Heart right ventricle (tissue), 16 donors: ENCODE measurements around the gene CAMK2N2. TPM values are rescaled to one million over a fixed set of nuclear protein-coding genes. Genes with fewer than 3 reads are reported as not detected.

ENCODE experiments used
- ATAC-seq, 8 donors: fragments of 200-7000 bp; cut with Tn5 transposase; one replicate each; pipeline ENCODE4 v1.9.1; 2020; ENCODE audit warnings: mild to moderate bottlenecking in 8 of 8, moderate library complexity in 8 of 8, moderate number of reproducible peaks in 1 of 8
- DNase-seq, 2 donors: peaks; one replicate each; pipeline ENCODE4 v3.0.0-alpha.2; 2020
- H3K27ac ChIP-seq, 10 donors: fragments of 200-600 bp; sonication (generic) in 2 of 10; one replicate each; pipeline versions ENCODE4 v1.5.0 to v1.8.0; 2020 to 2022; ENCODE audit warnings: mild to moderate bottlenecking in 3 of 10
- H3K27me3 ChIP-seq, 7 donors: fragments of 200-600 bp; one replicate each; pipeline ENCODE4 v1.8.0; 2021 to 2022; ENCODE audit warnings: mild to moderate bottlenecking in 2 of 7
- H3K36me3 ChIP-seq, 9 donors: fragments of 200-600 bp; sonication (generic) in 1 of 9; one replicate each; pipeline versions ENCODE4 v1.5.0 to v1.8.0; 2020 to 2022; ENCODE audit warnings: mild to moderate bottlenecking in 2 of 9
- H3K4me1 ChIP-seq, 9 donors: fragments of 200-600 bp; sonication (generic) in 1 of 9; one replicate each; pipeline versions ENCODE4 v1.5.0 to v1.8.0; 2020 to 2022; ENCODE audit warnings: mild to moderate bottlenecking in 4 of 9
- H3K4me3 ChIP-seq, 10 donors: fragments of 200-600 bp; sonication (generic) in 2 of 10; one replicate each; pipeline versions ENCODE4 v1.5.0 to v1.8.0; 2020 to 2022; ENCODE audit warnings: mild to moderate bottlenecking in 7 of 10, moderate library complexity in 2 of 10
- H3K9me3 ChIP-seq, 11 donors: fragments of 200-600 bp in 10 of 11; sonication (generic) in 2 of 11; one replicate each; pipeline versions ENCODE4 v1.5.0 to v1.8.0; 2013 to 2022; ENCODE audit warnings: mild to moderate bottlenecking in 2 of 11, control low read depth in 1 of 11, moderate library complexity in 1 of 11
- WGBS, 2 donors: extraction: QIAGEN DNeasy Blood & Tissue Kit; methylation state at CpG; one replicate each; pipeline ENCODE4 v1.1.7; 2013; ENCODE audit warnings: inconsistent platforms in 1 of 2; 5-methylcytosine and 5-hydroxymethylcytosine counted together
- intact Hi-C, 10 donors: fragments of 100-400 bp; cut with DNase I; formaldehyde crosslinking; loops; one replicate each; pipeline versions ENCODE4 v1.11.1 to v1.14.2; 2022
- microRNA-seq, 2 donors: library from miRNA; unstranded; fragments of <30 nt; microRNA quantifications; one replicate each; pipeline ENCODE4 v1.2.0, GENCODE V29; 2021
- polyA plus RNA-seq, 2 donors: library from polyadenylated mRNA; stranded (reverse); fragments of 200-250 nt; gene quantifications; one replicate each; pipeline ENCODE4 v1.2.3, GENCODE V29; 2013
- total RNA-seq, 10 donors: library from RNA; stranded (reverse); fragmentation: NEBNext Ultra II Directional in 3 of 10; extraction: Animal tissue kit (Norgen Biotek cat#: 25700) in 3 of 10; gene quantifications; one replicate each; pipeline versions ENCODE4 v1.2.1 to v1.2.4, GENCODE V29; 2021 to 2023
- TF ChIP-seq, protein P1 (sequence below), 9 donors: fragments of 200-600 bp; sonication (generic) in 2 of 9; IDR thresholded peaks; one replicate each; pipeline versions ENCODE4 v1.5.0 to v1.8.0; 2021 to 2022; ENCODE audit warnings: antibody characterized with exemption in 9 of 9, mild to moderate bottlenecking in 5 of 9, moderate library complexity in 1 of 9
- donor health status: Arrhythmogenic right ventricular cardiomyopathy.
- donor health status: ischemic (EF 13 %, LVEDD 7.1; RV severe dilation, severe dysfunction).
- donor health status: healthy with polysubstance abuse.
- donor health status: DM: no; HTN: yes; CAD: no.
- donor health status: DM: no; HTN: no; CAD: no.
- donor health status: ischemic (EF 25% LVEDD 6.9; RV normal size, moderate dysfunction).
- donor health status: ischemic (EF 25% LVEDD 5.7; RV mildly dilated, moderate dysfunction).
- donor health status: healthy.
- donor health status: DM: yes; HTN: yes; CAD: no.
- donor health status: Ischemic cardiomyopathy.
- donor health status: ischemic (EF 35%, LVEDD 5.7; RV mildly dilated, moderate dysfunction).
- donor health status: nonischemic (EF 11% LVEDD 7.7; RV severe dilation, severe dysfunction).
- donor health status: DM: yes; HTN: yes; CAD: no.
- donor health status: PGD.
- donor health status: ischemic (EF 29% LVEDD 5.4; RV normal size, mild dysfunction).
- donor health status: nonischemic (EF 23%, LVEDD 6.1; RV moderate dilation, normal function).

The CAMK2N2 gene
- total and polyA plus RNA-seq, 12 donors: 0.12 to 0.30 (median 0.23) TPM; not detected in 8

DNA sequence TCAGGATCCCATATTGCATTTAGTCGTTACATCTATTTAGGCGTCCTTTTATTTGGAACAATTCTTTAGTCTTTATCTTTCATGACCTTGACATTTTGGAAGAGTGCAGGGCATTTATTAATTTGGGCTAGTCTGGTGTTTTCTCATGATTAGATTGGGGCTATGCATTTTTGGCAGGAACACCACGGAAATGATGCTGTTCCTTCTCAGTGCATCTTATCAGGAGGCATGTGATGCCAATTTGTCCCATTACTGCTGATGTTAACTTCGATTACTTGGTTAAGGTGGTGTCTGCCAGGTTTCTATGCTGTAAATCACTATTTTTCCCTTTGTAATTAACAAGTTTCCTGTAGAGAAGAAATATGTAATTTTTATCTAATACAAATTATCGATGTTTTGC lies 50.1 kb downstream of the CAMK2N2 start:
- 67 to 74% methylated on average over 5 of the region's 5 CpGs for WGBS, 2 donors
- H3K4me1 ChIP-seq: peaks cover 0 to 7% (median 0%) of the 10 kb centered on the region in 9 donors
- DNase-seq (no peak), ATAC-seq (no peak)
- H3K4me3 ChIP-seq: no peak overlapping the region
- intact Hi-C loops: no loop called here
- peaks cover 0 to 9% (median 5%) of the 10 kb centered on the region in 7 donors for H3K27me3 ChIP-seq
- no peak overlapping the region for H3K27ac ChIP-seq
- H3K9me3 ChIP-seq: no peaks in the 10 kb centered on the region
- TF ChIP-seq, protein P1, sequence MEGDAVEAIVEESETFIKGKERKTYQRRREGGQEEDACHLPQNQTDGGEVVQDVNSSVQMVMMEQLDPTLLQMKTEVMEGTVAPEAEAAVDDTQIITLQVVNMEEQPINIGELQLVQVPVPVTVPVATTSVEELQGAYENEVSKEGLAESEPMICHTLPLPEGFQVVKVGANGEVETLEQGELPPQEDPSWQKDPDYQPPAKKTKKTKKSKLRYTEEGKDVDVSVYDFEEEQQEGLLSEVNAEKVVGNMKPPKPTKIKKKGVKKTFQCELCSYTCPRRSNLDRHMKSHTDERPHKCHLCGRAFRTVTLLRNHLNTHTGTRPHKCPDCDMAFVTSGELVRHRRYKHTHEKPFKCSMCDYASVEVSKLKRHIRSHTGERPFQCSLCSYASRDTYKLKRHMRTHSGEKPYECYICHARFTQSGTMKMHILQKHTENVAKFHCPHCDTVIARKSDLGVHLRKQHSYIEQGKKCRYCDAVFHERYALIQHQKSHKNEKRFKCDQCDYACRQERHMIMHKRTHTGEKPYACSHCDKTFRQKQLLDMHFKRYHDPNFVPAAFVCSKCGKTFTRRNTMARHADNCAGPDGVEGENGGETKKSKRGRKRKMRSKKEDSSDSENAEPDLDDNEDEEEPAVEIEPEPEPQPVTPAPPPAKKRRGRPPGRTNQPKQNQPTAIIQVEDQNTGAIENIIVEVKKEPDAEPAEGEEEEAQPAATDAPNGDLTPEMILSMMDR (IDR thresholded peaks at IDR 0.05): no peak
- H3K36me3 ChIP-seq: no peaks in the 10 kb centered on the region

Small RNAs within 50 kb of the gene (microRNA-seq; reads per million reads assigned to microRNA genes)
- 0 to 1.0 reads per million in 2 donors for gene MIR1224

Other genes starting within 250 kb of the CAMK2N2 start
- 10 to 100 TPM; 26.0 to 89.6 (median 40.9) TPM for gene ABCC5, start 243.7 kb downstream of the CAMK2N2 start, total RNA-seq
- 10 to 100 TPM; 12.1 to 70.0 TPM for gene ABCC5, start 243.7 kb downstream of the CAMK2N2 start, polyA plus RNA-seq
- gene HTR3D, start 229.8 kb downstream of the CAMK2N2 start, total RNA-seq: not detected
- not detected for gene HTR3D, start 229.8 kb downstream of the CAMK2N2 start, polyA plus RNA-seq
- gene HTR3C, start 208.5 kb downstream of the CAMK2N2 start, total RNA-seq: not detected
- not detected for gene HTR3C, start 208.5 kb downstream of the CAMK2N2 start, polyA plus RNA-seq
- gene HTR3E, start 164.5 kb downstream of the CAMK2N2 start, total RNA-seq: not detected
- gene HTR3E, start 164.5 kb downstream of the CAMK2N2 start, polyA plus RNA-seq: not detected
- gene EIF2B5, start 126.2 kb downstream of the CAMK2N2 start, total RNA-seq: 10 to 100 TPM; 26.8 to 37.3 (median 31.6) TPM
- gene EIF2B5, start 126.2 kb downstream of the CAMK2N2 start, polyA plus RNA-seq: 10 to 100 TPM; 30.6 to 44.6 TPM
- gene DVL3, start 106.2 kb downstream of the CAMK2N2 start, total RNA-seq: 10 to 100 TPM; 52.6 to 81.7 (median 68.6) TPM
- 10 to 100 TPM; 37.5 to 42.0 TPM for gene DVL3, start 106.2 kb downstream of the CAMK2N2 start, polyA plus RNA-seq
- gene AP2M1, start 86.7 kb downstream of the CAMK2N2 start, total RNA-seq: 100 to 1,000 TPM; 263 to 371 (median 321) TPM
- gene AP2M1, start 86.7 kb downstream of the CAMK2N2 start, polyA plus RNA-seq: 100 to 1,000 TPM; 187 to 390 TPM
- 10 to 100 TPM; 60.1 to 90.7 (median 68.3) TPM for gene ABCF3, start 75.4 kb downstream of the CAMK2N2 start, total RNA-seq
- gene ABCF3, start 75.4 kb downstream of the CAMK2N2 start, polyA plus RNA-seq: 10 to 100 TPM; 78.0 to 87.9 TPM
- under 1 TPM in 1 of 10 donors, not detected in 9; 0.09 TPM for gene VWA5B2, start 32.0 kb downstream of the CAMK2N2 start, total RNA-seq
- gene VWA5B2, start 32.0 kb downstream of the CAMK2N2 start, polyA plus RNA-seq: under 1 TPM in 1 of 2 donors, not detected in 1; 0.03 TPM
- 10 to 100 TPM; 10.7 to 25.1 (median 13.3) TPM for gene ALG3, start 12.6 kb downstream of the CAMK2N2 start, total RNA-seq
- 10 to 100 TPM; 16.8 to 63.6 TPM for gene ALG3, start 12.6 kb downstream of the CAMK2N2 start, polyA plus RNA-seq
- 1 to 10 TPM in 7 of 10 donors, under 1 TPM in 3; 0.49 to 2.3 (median 1.1) TPM for gene EEF1AKMT4, start 11.9 kb downstream of the CAMK2N2 start, total RNA-seq
- gene EEF1AKMT4, start 11.9 kb downstream of the CAMK2N2 start, polyA plus RNA-seq: 10 to 100 TPM in 1 of 2 donors, under 1 TPM in 1; 0.95 to 19.4 TPM
- under 1 TPM in 2 of 10 donors, not detected in 8; 0.20 to 0.28 TPM for gene ECE2, start 14.5 kb upstream of the CAMK2N2 start, total RNA-seq
- not detected for gene ECE2, start 14.5 kb upstream of the CAMK2N2 start, polyA plus RNA-seq
- 100 to 1,000 TPM; 210 to 254 (median 231) TPM for gene PSMD2, start 37.7 kb upstream of the CAMK2N2 start, total RNA-seq
- gene PSMD2, start 37.7 kb upstream of the CAMK2N2 start, polyA plus RNA-seq: 100 to 1,000 TPM in 1 of 2 donors, 10 to 100 TPM in 1; 49.0 to 288 TPM
- 100 to 1,000 TPM; 203 to 316 (median 209) TPM for gene EIF4G1, start 53.1 kb upstream of the CAMK2N2 start, total RNA-seq
- gene EIF4G1, start 53.1 kb upstream of the CAMK2N2 start, polyA plus RNA-seq: 100 to 1,000 TPM; 142 to 277 TPM
- 10 to 100 TPM; 23.0 to 36.5 (median 26.7) TPM for gene FAM131A, start 76.0 kb upstream of the CAMK2N2 start, total RNA-seq
- gene FAM131A, start 76.0 kb upstream of the CAMK2N2 start, polyA plus RNA-seq: 10 to 100 TPM; 21.6 to 32.5 TPM
- gene CLCN2, start 100.1 kb upstream of the CAMK2N2 start, total RNA-seq: 1 to 10 TPM; 1.3 to 3.0 (median 2.4) TPM
- 1 to 10 TPM; 1.6 to 8.4 TPM for gene CLCN2, start 100.1 kb upstream of the CAMK2N2 start, polyA plus RNA-seq
- gene POLR2H, start 100.2 kb upstream of the CAMK2N2 start, total RNA-seq: 10 to 100 TPM; 17.4 to 31.0 (median 22.9) TPM
- 10 to 100 TPM; 55.1 to 63.7 TPM for gene POLR2H, start 100.2 kb upstream of the CAMK2N2 start, polyA plus RNA-seq
- 1 to 10 TPM in 2 of 10 donors, under 1 TPM in 5, not detected in 3; 0.16 to 1.3 (median 0.56) TPM for gene THPO, start 116.7 kb upstream of the CAMK2N2 start, total RNA-seq
- 1 to 10 TPM in 1 of 2 donors, under 1 TPM in 1; 0.30 to 1.0 TPM for gene THPO, start 116.7 kb upstream of the CAMK2N2 start, polyA plus RNA-seq
- 10 to 100 TPM in 1 of 10 donors, 1 to 10 TPM in 9; 1.4 to 10.9 (median 3.7) TPM for gene CHRD, start 118.5 kb upstream of the CAMK2N2 start, total RNA-seq
- gene CHRD, start 118.5 kb upstream of the CAMK2N2 start, polyA plus RNA-seq: 10 to 100 TPM in 1 of 2 donors, 1 to 10 TPM in 1; 7.5 to 17.3 TPM